Ishikawa (cell line): ENCODE results near the gene CDH13.

Experiments
- CREB1 ChIP-seq: IDR thresholded peaks from 2 replicates; pipeline ENCODE4 v1.6.1; 2012; ENCODE audit warnings: low read depth
- EP300 ChIP-seq: IDR thresholded peaks from 2 replicates; pipeline ENCODE4 v1.6.1; 2012; ENCODE audit warnings: borderline replicate concordance
- FOXM1 ChIP-seq: IDR thresholded peaks from 2 replicates; pipeline ENCODE4 v1.6.1; 2012; ENCODE audit warnings: low read depth, borderline replicate concordance
- MAX ChIP-seq: IDR thresholded peaks from 2 replicates; pipeline ENCODE4 v1.6.1; 2012
- NFIC ChIP-seq: IDR thresholded peaks from 2 replicates; pipeline ENCODE4 v1.6.1; 2012
- RAD21 ChIP-seq: IDR thresholded peaks from 2 replicates; pipeline ENCODE4 v1.6.1; 2012; ENCODE audit warnings: low read depth
- REST ChIP-seq: IDR thresholded peaks from 2 replicates; pipeline ENCODE4 v1.6.1; 2012; ENCODE audit warnings: low read depth, mild to moderate bottlenecking
- TAF1 ChIP-seq: IDR thresholded peaks from 2 replicates; pipeline ENCODE4 v1.6.1; 2012; ENCODE audit warnings: low read depth, mild to moderate bottlenecking
- TCF12 ChIP-seq: IDR thresholded peaks from 2 replicates; pipeline ENCODE4 v1.6.1; 2012; ENCODE audit warnings: low read depth
- TEAD4 ChIP-seq: IDR thresholded peaks from 2 replicates; pipeline ENCODE4 v1.6.1; 2012

GRCh38 chr16:83742124-83742899, 1115.5 kb downstream of the CDH13 start:
- no peak for TF ChIP-seq TCF12
- TF ChIP-seq TAF1, result no peak
- no peak for TF ChIP-seq FOXM1
- no peak for TF ChIP-seq TEAD4
- TF ChIP-seq NFIC, result no peak
- no peak for TF ChIP-seq EP300
- no peak for TF ChIP-seq REST
- TF ChIP-seq MAX, result no peak
- no peak for TF ChIP-seq CREB1
- TF ChIP-seq RAD21, result no peak
